H9 (cell line): ENCODE measurements around the gene TDP1. TPM values are rescaled to one million over a fixed set of nuclear protein-coding genes. Genes with fewer than 3 reads are reported as not detected.

Experiments
- DNase-seq: peaks from one replicate; pipeline ENCODE4 v3.0.0-alpha.2; 2017
- H2AFZ ChIP-seq: one replicate; pipeline ENCODE4 v1.6.1; 2013; ENCODE audit warnings: mild to moderate bottlenecking, low read length, control low read depth, moderate library complexity
- H2AK5ac ChIP-seq: 2 replicates; pipeline ENCODE4 v1.6.1; 2013; ENCODE audit warnings: low read length, control low read depth, mixed read lengths; ENCODE audit not compliant: insufficient read length
- H2BK120ac ChIP-seq: one replicate; pipeline ENCODE4 v1.6.1; 2013; ENCODE audit warnings: low read depth, mild to moderate bottlenecking, low read length, control low read depth, inconsistent platforms; ENCODE audit not compliant: poor library complexity, severe bottlenecking
- H2BK12ac ChIP-seq: 2 replicates; pipeline ENCODE4 v1.6.1; 2013; ENCODE audit warnings: low read length, control low read depth, mixed read lengths, low read depth; ENCODE audit not compliant: insufficient read length
- H2BK15ac ChIP-seq: 2 replicates; pipeline ENCODE4 v1.6.1; 2013; ENCODE audit warnings: low read depth, low read length, control low read depth
- H2BK20ac ChIP-seq: one replicate; pipeline ENCODE4 v1.6.1; 2013; ENCODE audit warnings: low read depth, mild to moderate bottlenecking, low read length, control low read depth, inconsistent platforms; ENCODE audit not compliant: poor library complexity, severe bottlenecking
- H2BK5ac ChIP-seq: 2 replicates; pipeline ENCODE4 v1.6.1; 2013; ENCODE audit warnings: low read length, control low read depth, mixed read lengths; ENCODE audit not compliant: insufficient read length
- H3K14ac ChIP-seq: 2 replicates; pipeline ENCODE4 v1.6.1; 2013; ENCODE audit warnings: low read length, control low read depth; ENCODE audit not compliant: insufficient read depth
- H3K18ac ChIP-seq: 2 replicates; pipeline ENCODE4 v1.6.1; 2013; ENCODE audit warnings: low read depth, mild to moderate bottlenecking, mixed read lengths, low read length, control low read depth; ENCODE audit not compliant: insufficient read length
- H3K23ac ChIP-seq: 2 replicates; pipeline ENCODE4 v1.6.1; 2013; ENCODE audit warnings: low read length, control low read depth, mixed read lengths, low read depth; ENCODE audit not compliant: insufficient read length
- H3K23me2 ChIP-seq: 2 replicates; pipeline ENCODE4 v1.6.1; 2013; ENCODE audit warnings: low read depth, mild to moderate bottlenecking, mixed read lengths, low read length, control low read depth; ENCODE audit not compliant: insufficient read length, poor library complexity, severe bottlenecking
- H3K27ac ChIP-seq: 2 replicates; pipeline ENCODE4 v1.5.1; 2013; ENCODE audit warnings: low read length, control low read depth, mixed read lengths, low read depth; ENCODE audit not compliant: insufficient read length
- H3K27me3 ChIP-seq: 2 replicates; pipeline ENCODE4 v1.6.1; 2013; ENCODE audit warnings: low read length, control low read depth, inconsistent platforms; ENCODE audit not compliant: insufficient read depth
- H3K4ac ChIP-seq: 2 replicates; pipeline ENCODE4 v1.6.1; 2013; ENCODE audit warnings: low read depth, mild to moderate bottlenecking, control low read depth, inconsistent platforms, low read length, moderate library complexity
- H3K4me1 ChIP-seq: 2 replicates; pipeline ENCODE4 v1.6.1; 2013; ENCODE audit warnings: low read length, control low read depth, inconsistent platforms; ENCODE audit not compliant: insufficient read depth
- H3K4me2 ChIP-seq: 2 replicates; pipeline ENCODE4 v1.6.1; 2013; ENCODE audit warnings: low read length, control low read depth, mixed read lengths; ENCODE audit not compliant: insufficient read length, insufficient read depth
- H3K56ac ChIP-seq: 2 replicates; pipeline ENCODE4 v1.6.1; 2013; ENCODE audit warnings: low read depth, mild to moderate bottlenecking, mixed read lengths, low read length, control low read depth; ENCODE audit not compliant: insufficient read length
- H3K79me1 ChIP-seq: 2 replicates; pipeline ENCODE4 v1.6.1; 2013; ENCODE audit warnings: low read depth, mild to moderate bottlenecking, moderate library complexity, low read length, control low read depth, inconsistent platforms; ENCODE audit not compliant: insufficient read depth, poor library complexity, severe bottlenecking
- H3K79me2 ChIP-seq: 2 replicates; pipeline ENCODE4 v1.6.1; 2013; ENCODE audit warnings: low read length, control low read depth, inconsistent platforms; ENCODE audit not compliant: insufficient read depth
- H3K9ac ChIP-seq: 2 replicates; pipeline ENCODE4 v1.6.1; 2013; ENCODE audit warnings: low read length, control low read depth, mixed read lengths; ENCODE audit not compliant: insufficient read length; ENCODE audit errors: extremely low read depth
- H3K9me3 ChIP-seq: one replicate; pipeline ENCODE4 v1.6.1; 2013; ENCODE audit warnings: low read depth, low read length, inconsistent platforms; ENCODE audit not compliant: control insufficient read depth
- H3T11ph ChIP-seq: one replicate; pipeline ENCODE4 v1.6.1; 2013; ENCODE audit warnings: mild to moderate bottlenecking, low read length, control low read depth, inconsistent platforms
- H4K20me1 ChIP-seq: one replicate; pipeline ENCODE4 v1.6.1; 2013; ENCODE audit not compliant: control insufficient read depth, insufficient read length, insufficient read depth
- H4K5ac ChIP-seq: 2 replicates; pipeline ENCODE4 v1.6.1; 2013; ENCODE audit warnings: low read depth, mild to moderate bottlenecking, mixed read lengths, low read length, control low read depth; ENCODE audit not compliant: insufficient read length
- H4K8ac ChIP-seq: replicated peaks from 2 replicates; pipeline ENCODE4 v1.6.1; 2013; ENCODE audit warnings: low read length, control low read depth, mixed read lengths, low read depth; ENCODE audit not compliant: insufficient read length
- H4K91ac ChIP-seq: 2 replicates; pipeline ENCODE4 v1.6.1; 2013; ENCODE audit warnings: low read depth, mild to moderate bottlenecking, moderate library complexity, mixed read lengths, low read length, control low read depth; ENCODE audit not compliant: insufficient read length
- H3K27ac Mint-ChIP-seq, 3 experiments: 2 replicates in 2 of 3; 3 replicates in 1 of 3; pipeline ENCODE4 v1.8.0; 2020 to 2021; ENCODE audit warnings: mixed read lengths in 3 of 3, mild to moderate bottlenecking in 1 of 3, moderate library complexity in 1 of 3
- H3K27me3 Mint-ChIP-seq: 2 replicates; pipeline ENCODE4 v1.8.0; 2021; ENCODE audit warnings: low read depth, mild to moderate bottlenecking, moderate library complexity, mixed read lengths
- H3K36me3 Mint-ChIP-seq, 3 experiments: 2 replicates in 2 of 3; 3 replicates in 1 of 3; pipeline ENCODE4 v1.8.0; 2020 to 2021; ENCODE audit warnings: low read depth in 3 of 3, mixed read lengths in 3 of 3; ENCODE audit not compliant: insufficient read depth in 1 of 3
- H3K4me1 Mint-ChIP-seq, 2 experiments: 2 replicates each; pipeline ENCODE4 v1.8.0; 2020; ENCODE audit warnings: mixed read lengths in 2 of 2
- H3K4me3 Mint-ChIP-seq, 2 experiments: 2 replicates in 1 of 2; 3 replicates in 1 of 2; pipeline ENCODE4 v1.8.0; 2020 to 2021; ENCODE audit warnings: mild to moderate bottlenecking in 2 of 2, mixed read lengths in 2 of 2, moderate library complexity in 1 of 2
- H3K9me3 Mint-ChIP-seq, 2 experiments: 2 replicates in 1 of 2; 3 replicates in 1 of 2; pipeline ENCODE4 v1.8.0; 2020; ENCODE audit warnings: mild to moderate bottlenecking in 2 of 2, mixed read lengths in 2 of 2, moderate library complexity in 1 of 2
- CTCF ChIP-seq: fragments of 200-600 bp; sonication (generic); conservative IDR thresholded peaks from 3 replicates; pipeline ENCODE4 v1.8.0; 2021; ENCODE audit warnings: antibody characterized with exemption, mild to moderate bottlenecking
- WGBS: extraction: QIAGEN DNeasy Blood & Tissue Kit; methylation state at CpG from one replicate; pipeline ENCODE4 v1.1.7; 2013; ENCODE audit warnings: missing lambda C conversion rate, low lambda C conversion rate, mixed read lengths; ENCODE audit not compliant: insufficient read length; ENCODE audit errors: extremely low coverage; 5-methylcytosine and 5-hydroxymethylcytosine counted together
- total RNA-seq: library from RNA; stranded (reverse); gene quantifications from 2 replicates; pipeline ENCODE4 v1.2.1, GENCODE V29; 2021

TDP1 gene
- total RNA-seq, 1 experiment from 2014 or later, result 53.4 TPM

- Histone ChIP-seq H2AK5ac (no peak overlapping the region), H2BK12ac (no peak overlapping the region), H3K27me3 (no peaks in the 10 kb centered on the region), H2AFZ (no peak overlapping the region), H2BK5ac (no peak overlapping the region), H3K18ac (no peak overlapping the region), H4K91ac (no peak overlapping the region), H4K20me1 (no peaks in the 10 kb centered on the region), H4K8ac (no peak overlapping the region), H3K23ac (no peak overlapping the region), H2BK15ac (no peak overlapping the region), H3K9me3 (no peaks in the 10 kb centered on the region), H3K4me2 (no peak overlapping the region), H3K79me1 (no peaks in the 10 kb centered on the region), H2BK120ac (no peak overlapping the region), H3K14ac (no peak overlapping the region), H3K56ac (no peak overlapping the region), H3T11ph (no peak overlapping the region), H3K4ac (no peak overlapping the region), H4K5ac (no peak overlapping the region), H3K27ac (no peak overlapping the region), H3K79me2 (no peaks in the 10 kb centered on the region), H3K23me2 (no peaks in the 10 kb centered on the region), H2BK20ac (no peak overlapping the region), H3K9ac (no peak overlapping the region), H3K4me1 (no peaks in the 10 kb centered on the region)
- Mint-ChIP-seq H3K27ac (no peak overlapping the region; a peak in 1 of 7 replicates), H3K9me3 (no peaks in the 10 kb centered on the region), H3K27me3 (no peaks in the 10 kb centered on the region), H3K4me3 (no peak overlapping the region), H3K36me3 (peaks cover 0 to 3% (median 1%) of the 10 kb centered on the region in 3 experiments; a peak in 2 of 7 replicates), H3K4me1 (peaks cover 6 to 7% of the 10 kb centered on the region in 2 experiments)
- no peak for DNase-seq
- no peak for TF ChIP-seq CTCF
- WGBS, result no CpG with 5 or more reads among the region's 13 CpGs
Observed at GRCh38 chr14:89927186-89927865, 28.4 kb upstream of the TDP1 start.
